Suprapubic skin (tissue), 4 donors: Measurements from ENCODE around the gene DDI2. TPM values are rescaled to one million over a fixed set of nuclear protein-coding genes. Genes with fewer than 3 reads are reported as not detected.

Experiments used
- DNase-seq, 2 donors: peaks; one replicate each; pipeline ENCODE4 v3.0.0-alpha.2; 2019; ENCODE audit warnings: low spot score in 2 of 2
- H3K27ac ChIP-seq: fragments of 200-600 bp; sonication (generic); one replicate; pipeline ENCODE4 v1.5.1; 2019
- H3K27me3 ChIP-seq: fragments of 200-600 bp; sonication (generic); one replicate; pipeline ENCODE4 v1.5.1; 2019
- H3K36me3 ChIP-seq: fragments of 200-600 bp; sonication (generic); one replicate; pipeline ENCODE4 v1.5.1; 2019
- H3K4me1 ChIP-seq: fragments of 200-600 bp; sonication (generic); one replicate; pipeline ENCODE4 v1.5.1; 2019
- H3K4me3 ChIP-seq: fragments of 200-600 bp; sonication (generic); one replicate; pipeline ENCODE4 v1.5.1; 2019; ENCODE audit warnings: mild to moderate bottlenecking
- H3K9me3 ChIP-seq: fragments of 200-600 bp; sonication (generic); one replicate; pipeline ENCODE4 v1.5.1; 2019
- EP300 ChIP-seq: sonication (generic); formaldehyde crosslinking; IDR thresholded peaks from one replicate; pipeline ENCODE4 v1.6.1; 2017; ENCODE audit warnings: antibody characterized with exemption
- POLR2A ChIP-seq, 2 donors: fragments of 450-650 bp; IDR thresholded peaks; one replicate each; pipeline ENCODE4 v1.6.1; 2017; ENCODE audit warnings: antibody characterized with exemption in 2 of 2, mild to moderate bottlenecking in 2 of 2, moderate library complexity in 2 of 2
- POLR2AphosphoS5 ChIP-seq, 3 donors: sonication (generic); formaldehyde crosslinking; IDR thresholded peaks; one replicate each; pipeline ENCODE4 v1.6.1; 2017; ENCODE audit warnings: antibody characterized with exemption in 3 of 3
- WGBS: methylation state at CpG from one replicate; pipeline ENCODE4 v1.1.5; 2018; 5-methylcytosine and 5-hydroxymethylcytosine counted together
- total RNA-seq, 4 donors: library from RNA; depleted of rRNA; stranded (reverse); fragments of >200 nt; gene quantifications; one replicate each; pipeline ENCODE4 v1.1.0, GENCODE V29; 2016
- TF ChIP-seq, protein P1 (sequence below), 2 donors: fragments of 200-600 bp in 1 of 2; fragments of 450-650 bp in 1 of 2; sonication (generic) in 1 of 2; IDR thresholded peaks; one replicate each; pipeline ENCODE4 v1.5.1; 2016 to 2019; ENCODE audit warnings: antibody characterized with exemption in 2 of 2, mild to moderate bottlenecking in 1 of 2, moderate library complexity in 1 of 2

The DDI2 gene
- total RNA-seq, 4 donors from 2014 or later, result 33.2 to 90.0 (median 39.9) TPM

GRCh38 chr1:15579683-15580047, 37.6 kb upstream of the DDI2 start:
- TF ChIP-seq, protein P1, sequence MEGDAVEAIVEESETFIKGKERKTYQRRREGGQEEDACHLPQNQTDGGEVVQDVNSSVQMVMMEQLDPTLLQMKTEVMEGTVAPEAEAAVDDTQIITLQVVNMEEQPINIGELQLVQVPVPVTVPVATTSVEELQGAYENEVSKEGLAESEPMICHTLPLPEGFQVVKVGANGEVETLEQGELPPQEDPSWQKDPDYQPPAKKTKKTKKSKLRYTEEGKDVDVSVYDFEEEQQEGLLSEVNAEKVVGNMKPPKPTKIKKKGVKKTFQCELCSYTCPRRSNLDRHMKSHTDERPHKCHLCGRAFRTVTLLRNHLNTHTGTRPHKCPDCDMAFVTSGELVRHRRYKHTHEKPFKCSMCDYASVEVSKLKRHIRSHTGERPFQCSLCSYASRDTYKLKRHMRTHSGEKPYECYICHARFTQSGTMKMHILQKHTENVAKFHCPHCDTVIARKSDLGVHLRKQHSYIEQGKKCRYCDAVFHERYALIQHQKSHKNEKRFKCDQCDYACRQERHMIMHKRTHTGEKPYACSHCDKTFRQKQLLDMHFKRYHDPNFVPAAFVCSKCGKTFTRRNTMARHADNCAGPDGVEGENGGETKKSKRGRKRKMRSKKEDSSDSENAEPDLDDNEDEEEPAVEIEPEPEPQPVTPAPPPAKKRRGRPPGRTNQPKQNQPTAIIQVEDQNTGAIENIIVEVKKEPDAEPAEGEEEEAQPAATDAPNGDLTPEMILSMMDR (IDR thresholded peaks at IDR 0.05), result no peak
- no peak for TF ChIP-seq POLR2A (IDR thresholded peaks at IDR 0.05)
- Histone ChIP-seq H3K4me3 (no peak overlapping the region), H3K27ac (no peak overlapping the region), H3K36me3 (peaks cover 4% of the 10 kb centered on the region), H3K9me3 (no peaks in the 10 kb centered on the region), H3K27me3 (no peaks in the 10 kb centered on the region), H3K4me1 (peaks cover 19% of the 10 kb centered on the region)
- DNase-seq, result no peak

- 98% methylated on average over 18 of the region's 18 CpGs for WGBS
Measured at GRCh38 chr1:15583016-15583706, 34.1 kb upstream of the DDI2 start.

GRCh38 chr1:15584489-15585363, 32.5 kb upstream of the DDI2 start, which contains the start of gene AGMAT:
AGMAT (minus strand) TSS chr1:15585051; CDS start chr1:15584967, 84 bp downstream.
- no peak for DNase-seq

More at GRCh38 chr1:15583016-15583706, 34.1 kb upstream of the DDI2 start:
- TF ChIP-seq EP300 (no peak), POLR2A (IDR thresholded peaks at IDR 0.05) (no peak), POLR2AphosphoS5 (IDR thresholded peaks at IDR 0.05) (no peak)
- TF ChIP-seq, protein P1 (IDR thresholded peaks at IDR 0.05), result no peak
- Histone ChIP-seq H3K4me3 (no peak overlapping the region), H3K9me3 (no peaks in the 10 kb centered on the region), H3K27me3 (no peaks in the 10 kb centered on the region), H3K27ac (no peak overlapping the region), H3K4me1 (peaks cover 23% of the 10 kb centered on the region), H3K36me3 (no peaks in the 10 kb centered on the region)
- no peak for DNase-seq

DNA sequence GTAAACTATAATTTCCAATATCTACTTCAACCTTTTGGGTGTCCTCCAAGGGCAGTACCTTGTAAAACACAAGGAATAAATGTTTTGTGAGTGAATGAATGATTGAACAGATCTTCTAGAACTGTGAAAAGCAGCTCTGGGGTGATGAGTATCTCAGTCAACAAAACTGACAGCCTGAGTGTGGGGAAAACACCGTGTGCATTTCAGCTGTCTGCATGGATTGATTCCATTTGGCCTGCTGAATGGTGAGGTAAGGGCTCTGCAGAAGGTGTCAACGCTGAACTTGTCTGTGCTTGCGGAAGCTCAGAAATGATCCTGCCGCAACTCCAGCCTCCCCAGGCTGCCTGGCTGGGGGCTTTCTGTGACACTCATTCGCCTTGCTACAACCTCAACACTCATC, 25.0 kb upstream of the DDI2 start:
- no peaks in the 10 kb centered on the region for H3K9me3 ChIP-seq
- no peak overlapping the region for H3K4me3 ChIP-seq
- H3K27ac ChIP-seq, result no peak overlapping the region
- H3K36me3 ChIP-seq, result no peaks in the 10 kb centered on the region
- peaks cover 6% of the 10 kb centered on the region for H3K4me1 ChIP-seq
- TF ChIP-seq POLR2A (IDR thresholded peaks at IDR 0.05), result no peak
- H3K27me3 ChIP-seq, result no peaks in the 10 kb centered on the region
- WGBS, result 50% methylated on average over 5 of the region's 5 CpGs
- DNase-seq, result no peak

More at GRCh38 chr1:15584489-15585363, 32.5 kb upstream of the DDI2 start, which contains the start of gene AGMAT:
- Histone ChIP-seq H3K27me3 (no peaks in the 10 kb centered on the region), H3K9me3 (no peaks in the 10 kb centered on the region), H3K4me3 (peak within 1 kb of the TSS; percentile 60), H3K4me1 (peaks cover 15% of the 10 kb centered on the region), H3K36me3 (no peaks in the 10 kb centered on the region), H3K27ac (no peak within 1 kb of the TSS)
- TF ChIP-seq, protein P1 (IDR thresholded peaks at IDR 0.05), result peak in 1 of 2 donors; percentile 23
- TF ChIP-seq EP300 (no peak), POLR2AphosphoS5 (IDR thresholded peaks at IDR 0.05) (no peak), POLR2A (IDR thresholded peaks at IDR 0.05) (no peak)
- 9% methylated on average over 18 of the region's 68 CpGs for WGBS

- Histone ChIP-seq H3K36me3 (no peaks in the 10 kb centered on the region), H3K4me3 (no peak overlapping the region), H3K4me1 (peaks cover 6% of the 10 kb centered on the region), H3K27ac (no peak overlapping the region), H3K9me3 (no peaks in the 10 kb centered on the region), H3K27me3 (no peaks in the 10 kb centered on the region)
- TF ChIP-seq EP300, result no peak
- no peak for TF ChIP-seq POLR2AphosphoS5 (IDR thresholded peaks at IDR 0.05)
- TF ChIP-seq, protein P1 (IDR thresholded peaks at IDR 0.05), result no peak
- TF ChIP-seq POLR2A (IDR thresholded peaks at IDR 0.05), result no peak
- WGBS, result 84% methylated on average over 5 of the region's 5 CpGs
- no peak for DNase-seq
Measured at GRCh38 chr1:15595809-15596617, 21.2 kb upstream of the DDI2 start.
